HepG2 (cell line): Measurements from ENCODE around the gene EPHB4. TPM values are rescaled to one million over a fixed set of nuclear protein-coding genes. Genes with fewer than 3 reads are reported as not detected.

Source experiments
- ATAC-seq: fragments of 200-7000 bp; cut with Tn5 transposase; 3 replicates; pipeline ENCODE4 v1.9.1; 2020; ENCODE audit warnings: mild to moderate bottlenecking, moderate library complexity
- BruUV-seq: library from RNA; stranded (reverse); fragments of 400-500 nt; replicated peaks from 2 replicates; lab custom pipeline; 2021; lab: Mats Ljungman, UMichigan
- CTCF ChIA-PET: fragments of 300-600 bp; formaldehyde crosslinking; extraction: SDS; loops from one replicate; lab custom pipeline; 2021; ENCODE audit warnings: low total read pairs, inconsistent platforms, low intra/inter-chr PET ratio; lab: Yijun Ruan, JAX
- POLR2A ChIA-PET: fragments of 350-600 bp; sonication (Branson Sonifier 250); formaldehyde crosslinking; loops from one replicate; lab custom pipeline; 2020; ENCODE audit warnings: antibody characterized with exemption, inconsistent platforms; lab: Yijun Ruan, JAX
- DNase-seq: peaks from one replicate; pipeline ENCODE4 v3.0.0-alpha.2; 2015; ENCODE audit warnings: low spot score
- FAIRE-seq: peaks from 3 replicates; lab custom pipeline; 2011; peaks lifted over from hg19 to GRCh38; lab: Jason Lieb, UNC
- H2AFZ ChIP-seq: one replicate; pipeline ENCODE4 v1.6.1; 2011; ENCODE audit warnings: low read length, inconsistent platforms
- H3K27ac ChIP-seq: fragments of 300-600 bp; 3 replicates; pipeline ENCODE4 v1.8.0; 2011; ENCODE audit warnings: mixed run types, mild to moderate bottlenecking, mixed read lengths, low read length, inconsistent platforms; ENCODE audit not compliant: insufficient read depth; ENCODE audit errors: extremely low read length
- H3K27me3 ChIP-seq, 2 experiments: fragments of 200-600 bp in 1 of 2; 2 replicates in 1 of 2; 3 replicates in 1 of 2; pipeline versions ENCODE4 v1.6.0 to v1.8.0; 2011; ENCODE audit warnings: low read length in 2 of 2, mild to moderate bottlenecking in 2 of 2, moderate library complexity in 2 of 2, inconsistent platforms in 1 of 2; ENCODE audit not compliant: insufficient read depth in 2 of 2, control insufficient read depth in 1 of 2
- H3K36me3 ChIP-seq, 2 experiments: fragments of 200-600 bp in 1 of 2; replicated peaks in 1 of 2; 2 replicates in 1 of 2; 3 replicates in 1 of 2; pipeline versions ENCODE4 v1.5.1 to v1.8.0; 2011; ENCODE audit warnings: low read length in 2 of 2, inconsistent platforms in 1 of 2; ENCODE audit not compliant: insufficient read depth in 2 of 2, control insufficient read depth in 1 of 2
- H3K4me1 ChIP-seq: 2 replicates; pipeline ENCODE4 v1.5.1; 2012; ENCODE audit warnings: low read length, inconsistent platforms; ENCODE audit not compliant: insufficient read depth
- H3K4me2 ChIP-seq: 2 replicates; pipeline ENCODE4 v1.6.0; 2011; ENCODE audit warnings: low read depth, low read length, inconsistent platforms
- H3K4me3 ChIP-seq, 3 experiments: fragments of 200-600 bp in 1 of 3; sonication (generic), shearing (Covaris generic) in 1 of 3; replicated peaks in 1 of 3; 2 replicates each; pipeline ENCODE4 v1.5.1; 2011 to 2016; ENCODE audit warnings: low read length in 3 of 3, inconsistent platforms in 2 of 3, low read depth in 2 of 3, mild to moderate bottlenecking in 2 of 3, control low read depth in 1 of 3, mixed read lengths in 1 of 3; ENCODE audit not compliant: insufficient read depth in 1 of 3
- H3K79me2 ChIP-seq: one replicate; pipeline ENCODE4 v1.6.1; 2011; ENCODE audit warnings: low read length, inconsistent platforms; ENCODE audit not compliant: insufficient read depth
- H3K9ac ChIP-seq: 2 replicates; pipeline ENCODE4 v1.6.0; 2011; ENCODE audit warnings: mild to moderate bottlenecking, low read depth, low read length, inconsistent platforms; ENCODE audit not compliant: insufficient read depth
- H3K9me3 ChIP-seq: 2 replicates; pipeline ENCODE4 v1.5.1; 2012; ENCODE audit warnings: mild to moderate bottlenecking, low read length
- H4K20me1 ChIP-seq: 2 replicates; pipeline ENCODE4 v1.6.0; 2011; ENCODE audit warnings: inconsistent platforms, mild to moderate bottlenecking, low read length, moderate library complexity; ENCODE audit not compliant: insufficient read depth
- CEBPG ChIP-seq: IDR thresholded peaks from 2 replicates; pipeline ENCODE4 v1.6.1; 2016
- FOXK2 ChIP-seq: fragments of 450-650 bp; IDR thresholded peaks from 2 replicates; pipeline ENCODE4 v1.6.1; 2016
- MTF1 ChIP-seq: sonication (generic); formaldehyde crosslinking; IDR thresholded peaks from 2 replicates; pipeline ENCODE4 v1.5.0; 2020; ENCODE audit warnings: missing genetic modification reagents
- NAIF1 ChIP-seq: sonication (generic); formaldehyde crosslinking; IDR thresholded peaks from 2 replicates; pipeline ENCODE4 v1.5.0; 2020; ENCODE audit warnings: mild to moderate bottlenecking, missing genetic modification reagents, borderline replicate concordance
- NCOA1 ChIP-seq: sonication (generic); formaldehyde crosslinking; IDR thresholded peaks from 2 replicates; pipeline ENCODE4 v1.9.0; 2021; ENCODE audit warnings: missing genetic modification reagents
- PITX1 ChIP-seq: sonication (generic); formaldehyde crosslinking; IDR thresholded peaks from 2 replicates; pipeline ENCODE4 v1.5.1; 2020; ENCODE audit warnings: mild to moderate bottlenecking, missing genetic modification reagents
- ZNF17 ChIP-seq: sonication (generic); formaldehyde crosslinking; IDR thresholded peaks from 2 replicates; pipeline ENCODE4 v1.5.0; 2020; ENCODE audit warnings: mild to moderate bottlenecking, missing genetic modification reagents
- ZNF775 ChIP-seq: sonication (generic); formaldehyde crosslinking; IDR thresholded peaks from 2 replicates; pipeline ENCODE4 v1.4.0; 2020; ENCODE audit warnings: missing genetic modification reagents, mild to moderate bottlenecking, moderate library complexity, borderline replicate concordance
- WGBS: methylation state at CpG from one replicate; pipeline ENCODE4 v1.1.6; 2017; ENCODE audit warnings: low lambda C conversion rate; 5-methylcytosine and 5-hydroxymethylcytosine counted together
- in situ Hi-C: cut with HindIII; loops from 2 replicates; pipeline ENCODE4 v1.10.0; 2017; ENCODE audit warnings: low pct_unique_long_range_greater_than_20kb; ENCODE audit not compliant: extremely low pct_ligation_motif_present
- intact Hi-C: fragments of 100-400 bp; cut with micrococcal nuclease; formaldehyde crosslinking; loops from one replicate; pipeline ENCODE4 v1.10.0; 2022; ENCODE audit not compliant: unreplicated experiment
- polyA plus RNA-seq, 8 experiments: library from polyadenylated mRNA; depleted of rRNA in 3 of 8; stranded (reverse) in 7 of 8; unstranded in 1 of 8; fragments of >200 nt; fragmentation: Illumina TruSeq in 4 of 8; extraction: Trizol in 4 of 8; gene quantifications; 2 replicates each; pipeline versions ENCODE4 v1.2.1 to v1.2.3, GENCODE V29; 2011 to 2016; ENCODE audit warnings: low read depth in 4 of 8, missing spikeins in 1 of 8, mixed read lengths in 1 of 8; ENCODE audit not compliant: insufficient read depth in 1 of 8
- total RNA-seq, 5 experiments: library from RNA; depleted of rRNA; stranded (reverse); fragments of >200 nt; fragmentation: Illumina TruSeq; extraction: Trizol; gene quantifications; 2 replicates each; pipeline ENCODE4 v1.2.3, GENCODE V29; 2016; ENCODE audit warnings: low read depth in 1 of 5
- TF ChIP-seq, protein P1 (sequence below): sonication (generic); formaldehyde crosslinking; conservative IDR thresholded peaks from 2 replicates; pipeline ENCODE4 v1.4.0; 2020; ENCODE audit warnings: missing genetic modification reagents
- TF ChIP-seq, protein P2 (sequence below): sonication (generic); formaldehyde crosslinking; IDR thresholded peaks from 2 replicates; pipeline ENCODE4 v1.8.1; 2023; ENCODE audit warnings: mild to moderate bottlenecking, missing genetic modification reagents, borderline replicate concordance
- TF ChIP-seq, protein P3 (sequence below): sonication (generic); formaldehyde crosslinking; IDR thresholded peaks from 2 replicates; pipeline ENCODE4 v1.9.0; 2021; ENCODE audit warnings: missing genetic modification reagents, mild to moderate bottlenecking, borderline replicate concordance
- TF ChIP-seq, protein P4 (sequence below): sonication (generic); formaldehyde crosslinking; IDR thresholded peaks from 2 replicates; pipeline ENCODE4 v1.4.0; 2020; ENCODE audit warnings: missing genetic modification reagents
- TF ChIP-seq, protein P5 (sequence below): sonication (generic); formaldehyde crosslinking; IDR thresholded peaks from 2 replicates; pipeline ENCODE4 v1.8.1; 2022; ENCODE audit warnings: low read depth, mild to moderate bottlenecking, missing genetic modification reagents
- TF ChIP-seq, protein P6 (sequence below): sonication (generic); formaldehyde crosslinking; IDR thresholded peaks from 2 replicates; pipeline ENCODE4 v1.4.0; 2020; ENCODE audit warnings: mild to moderate bottlenecking, low read depth, missing genetic modification reagents

Gene EPHB4
- total and polyA plus RNA-seq, 2 of the 13 experiments (the other 11 are each of a cell fraction or from before 2014, with no cell fraction given) = 61.4 to 69.6 TPM

DNA sequence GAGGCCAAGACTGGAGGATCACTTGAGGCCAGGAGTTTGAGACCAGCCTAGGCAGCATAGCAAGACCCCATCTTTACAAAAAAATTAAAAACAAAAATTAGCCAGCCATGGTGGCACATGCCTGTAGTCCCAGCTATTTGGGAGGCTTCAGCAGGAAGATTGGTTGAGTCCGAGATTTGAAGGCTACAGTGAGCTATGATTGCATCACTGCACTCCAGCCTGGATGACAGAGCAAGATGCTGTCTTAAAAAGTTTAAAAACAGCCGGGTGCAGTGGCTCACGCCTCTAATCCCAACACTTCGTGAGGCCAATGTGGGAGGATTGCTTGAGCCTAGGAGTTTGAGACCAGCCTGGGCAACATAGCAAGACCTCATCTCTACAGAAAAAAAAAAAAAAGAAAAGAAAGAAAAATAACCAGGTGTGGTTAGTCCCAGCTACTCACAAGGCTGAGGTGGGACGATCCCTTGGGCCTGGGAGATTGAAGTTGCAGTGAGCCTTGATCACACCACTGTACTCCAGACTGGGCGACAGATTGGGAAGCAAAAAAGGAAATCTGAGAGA lies 49.2 kb downstream of the EPHB4 start (continued):
- peak; percentile 57 for TF ChIP-seq CEBPG (CRISPR knock-in tag)
- TF ChIP-seq, protein P1, sequence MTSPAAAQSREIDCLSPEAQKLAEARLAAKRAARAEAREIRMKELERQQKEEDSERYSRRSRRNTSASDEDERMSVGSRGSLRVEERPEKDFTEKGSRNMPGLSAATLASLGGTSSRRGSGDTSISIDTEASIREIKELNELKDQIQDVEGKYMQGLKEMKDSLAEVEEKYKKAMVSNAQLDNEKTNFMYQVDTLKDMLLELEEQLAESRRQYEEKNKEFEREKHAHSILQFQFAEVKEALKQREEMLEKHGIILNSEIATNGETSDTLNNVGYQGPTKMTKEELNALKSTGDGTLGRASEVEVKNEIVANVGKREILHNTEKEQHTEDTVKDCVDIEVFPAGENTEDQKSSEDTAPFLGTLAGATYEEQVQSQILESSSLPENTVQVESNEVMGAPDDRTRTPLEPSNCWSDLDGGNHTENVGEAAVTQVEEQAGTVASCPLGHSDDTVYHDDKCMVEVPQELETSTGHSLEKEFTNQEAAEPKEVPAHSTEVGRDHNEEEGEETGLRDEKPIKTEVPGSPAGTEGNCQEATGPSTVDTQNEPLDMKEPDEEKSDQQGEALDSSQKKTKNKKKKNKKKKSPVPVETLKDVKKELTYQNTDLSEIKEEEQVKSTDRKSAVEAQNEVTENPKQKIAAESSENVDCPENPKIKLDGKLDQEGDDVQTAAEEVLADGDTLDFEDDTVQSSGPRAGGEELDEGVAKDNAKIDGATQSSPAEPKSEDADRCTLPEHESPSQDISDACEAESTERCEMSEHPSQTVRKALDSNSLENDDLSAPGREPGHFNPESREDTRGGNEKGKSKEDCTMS (CRISPR knock-in tag) = no peak

DNA sequence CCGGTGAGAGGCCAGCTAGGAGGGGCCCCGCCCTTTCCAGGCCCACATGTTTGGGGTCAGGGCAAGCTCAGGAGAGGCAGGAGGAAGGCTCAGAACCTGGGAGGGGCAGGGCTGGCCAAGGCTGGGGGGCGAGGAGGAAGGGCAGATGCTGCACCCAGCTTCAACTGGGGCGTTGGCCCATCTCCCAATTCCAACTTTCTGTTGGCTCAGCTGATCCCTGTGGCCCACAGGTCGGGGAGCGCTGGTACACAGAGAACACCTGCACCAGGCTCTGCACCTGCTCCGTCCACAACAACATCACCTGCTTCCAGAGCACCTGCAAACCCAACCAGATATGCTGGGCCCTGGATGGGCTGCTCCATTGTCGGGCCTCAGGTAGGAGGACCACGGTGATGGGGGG lies 53.8 kb downstream of the EPHB4 start:
- no peaks in the 10 kb centered on the region for H4K20me1 ChIP-seq
- DNase-seq (no peak), ATAC-seq (no peak), FAIRE-seq (no peak)
- H2AFZ ChIP-seq = no peak overlapping the region
- intact Hi-C loops = no loop called here
- BruUV-seq = no TSS peak
- CTCF ChIA-PET = no interaction called here
- peaks cover 9% of the 10 kb centered on the region for H3K4me1 ChIP-seq
- H3K9ac ChIP-seq = no peak overlapping the region
- H3K36me3 ChIP-seq = no peaks in the 10 kb centered on the region
- H3K27me3 ChIP-seq = peaks cover 0 to 4% of the 10 kb centered on the region in 2 experiments; a peak in 3 of 5 replicates
- H3K9me3 ChIP-seq = no peaks in the 10 kb centered on the region
- no peak overlapping the region for H3K27ac ChIP-seq
- H3K79me2 ChIP-seq = no peaks in the 10 kb centered on the region
- POLR2A ChIA-PET = no interaction called here
- WGBS = no CpG with 5 or more reads among the region's 9 CpGs
- in situ Hi-C loops = loop anchor here (25.0 kb wide), 1 partner anchor 289 kb away; no protein-coding TSS in a partner anchor
- no peak overlapping the region for H3K4me2 ChIP-seq
- no peak overlapping the region for H3K4me3 ChIP-seq
- no peak for TF ChIP-seq ZNF17 (CRISPR knock-in tag)
- TF ChIP-seq NCOA1 (CRISPR knock-in tag) = no peak
- no peak for TF ChIP-seq NAIF1 (CRISPR knock-in tag)
- TF ChIP-seq MTF1 (CRISPR knock-in tag) = no peak
- TF ChIP-seq, protein P2, sequence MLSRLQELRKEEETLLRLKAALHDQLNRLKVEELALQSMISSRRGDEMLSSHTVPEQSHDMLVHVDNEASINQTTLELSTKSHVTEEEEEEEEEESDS = no peak
- no peak for TF ChIP-seq ZNF775
- TF ChIP-seq, protein P3, sequence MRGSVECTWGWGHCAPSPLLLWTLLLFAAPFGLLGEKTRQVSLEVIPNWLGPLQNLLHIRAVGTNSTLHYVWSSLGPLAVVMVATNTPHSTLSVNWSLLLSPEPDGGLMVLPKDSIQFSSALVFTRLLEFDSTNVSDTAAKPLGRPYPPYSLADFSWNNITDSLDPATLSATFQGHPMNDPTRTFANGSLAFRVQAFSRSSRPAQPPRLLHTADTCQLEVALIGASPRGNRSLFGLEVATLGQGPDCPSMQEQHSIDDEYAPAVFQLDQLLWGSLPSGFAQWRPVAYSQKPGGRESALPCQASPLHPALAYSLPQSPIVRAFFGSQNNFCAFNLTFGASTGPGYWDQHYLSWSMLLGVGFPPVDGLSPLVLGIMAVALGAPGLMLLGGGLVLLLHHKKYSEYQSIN (CRISPR knock-in tag) = no peak
- TF ChIP-seq PITX1 = no peak
- TF ChIP-seq, protein P4, sequence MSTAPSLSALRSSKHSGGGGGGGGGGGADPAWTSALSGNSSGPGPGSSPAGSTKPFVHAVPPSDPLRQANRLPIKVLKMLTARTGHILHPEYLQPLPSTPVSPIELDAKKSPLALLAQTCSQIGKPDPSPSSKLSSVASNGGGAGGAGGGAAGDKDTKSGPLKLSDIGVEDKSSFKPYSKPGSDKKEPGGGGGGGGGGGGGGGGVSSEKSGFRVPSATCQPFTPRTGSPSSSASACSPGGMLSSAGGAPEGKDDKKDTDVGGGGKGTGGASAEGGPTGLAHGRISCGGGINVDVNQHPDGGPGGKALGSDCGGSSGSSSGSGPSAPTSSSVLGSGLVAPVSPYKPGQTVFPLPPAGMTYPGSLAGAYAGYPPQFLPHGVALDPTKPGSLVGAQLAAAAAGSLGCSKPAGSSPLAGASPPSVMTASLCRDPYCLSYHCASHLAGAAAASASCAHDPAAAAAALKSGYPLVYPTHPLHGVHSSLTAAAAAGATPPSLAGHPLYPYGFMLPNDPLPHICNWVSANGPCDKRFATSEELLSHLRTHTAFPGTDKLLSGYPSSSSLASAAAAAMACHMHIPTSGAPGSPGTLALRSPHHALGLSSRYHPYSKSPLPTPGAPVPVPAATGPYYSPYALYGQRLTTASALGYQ (CRISPR knock-in tag) = no peak
- TF ChIP-seq, protein P5, sequence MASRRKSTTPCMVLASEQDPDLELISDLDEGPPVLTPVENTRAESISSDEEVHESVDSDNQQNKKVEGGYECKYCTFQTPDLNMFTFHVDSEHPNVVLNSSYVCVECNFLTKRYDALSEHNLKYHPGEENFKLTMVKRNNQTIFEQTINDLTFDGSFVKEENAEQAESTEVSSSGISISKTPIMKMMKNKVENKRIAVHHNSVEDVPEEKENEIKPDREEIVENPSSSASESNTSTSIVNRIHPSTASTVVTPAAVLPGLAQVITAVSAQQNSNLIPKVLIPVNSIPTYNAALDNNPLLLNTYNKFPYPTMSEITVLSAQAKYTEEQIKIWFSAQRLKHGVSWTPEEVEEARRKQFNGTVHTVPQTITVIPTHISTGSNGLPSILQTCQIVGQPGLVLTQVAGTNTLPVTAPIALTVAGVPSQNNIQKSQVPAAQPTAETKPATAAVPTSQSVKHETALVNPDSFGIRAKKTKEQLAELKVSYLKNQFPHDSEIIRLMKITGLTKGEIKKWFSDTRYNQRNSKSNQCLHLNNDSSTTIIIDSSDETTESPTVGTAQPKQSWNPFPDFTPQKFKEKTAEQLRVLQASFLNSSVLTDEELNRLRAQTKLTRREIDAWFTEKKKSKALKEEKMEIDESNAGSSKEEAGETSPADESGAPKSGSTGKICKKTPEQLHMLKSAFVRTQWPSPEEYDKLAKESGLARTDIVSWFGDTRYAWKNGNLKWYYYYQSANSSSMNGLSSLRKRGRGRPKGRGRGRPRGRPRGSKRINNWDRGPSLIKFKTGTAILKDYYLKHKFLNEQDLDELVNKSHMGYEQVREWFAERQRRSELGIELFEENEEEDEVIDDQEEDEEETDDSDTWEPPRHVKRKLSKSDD (CRISPR knock-in tag) = no peak
- TF ChIP-seq, protein P6, sequence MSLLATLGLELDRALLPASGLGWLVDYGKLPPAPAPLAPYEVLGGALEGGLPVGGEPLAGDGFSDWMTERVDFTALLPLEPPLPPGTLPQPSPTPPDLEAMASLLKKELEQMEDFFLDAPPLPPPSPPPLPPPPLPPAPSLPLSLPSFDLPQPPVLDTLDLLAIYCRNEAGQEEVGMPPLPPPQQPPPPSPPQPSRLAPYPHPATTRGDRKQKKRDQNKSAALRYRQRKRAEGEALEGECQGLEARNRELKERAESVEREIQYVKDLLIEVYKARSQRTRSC (CRISPR knock-in tag) = no peak
- TF ChIP-seq FOXK2 = no peak
